K562 (cell line): ENCODE measurements around the gene ACBD4. TPM values are rescaled to one million over a fixed set of nuclear protein-coding genes. Genes with fewer than 3 reads are reported as not detected.

Experiments
- CBX2 ChIP-seq: fragments of 200-600 bp; sonication (generic); IDR thresholded peaks from one replicate; pipeline ENCODE4 v1.6.1; 2012; ENCODE audit warnings: mild to moderate bottlenecking, low read length, inconsistent platforms; ENCODE audit not compliant: insufficient read depth, poor library complexity, severe bottlenecking
- EWSR1 ChIP-seq: fragments of 450-650 bp; IDR thresholded peaks from 2 replicates; pipeline ENCODE4 v1.6.1; 2018; ENCODE audit warnings: borderline replicate concordance, mild to moderate bottlenecking, low read depth, moderate library complexity; ENCODE audit not compliant: partially characterized antibody
- NR1H2 ChIP-seq: sonication (generic); formaldehyde crosslinking; IDR thresholded peaks from 2 replicates; pipeline ENCODE4 v1.4.0; 2020; ENCODE audit warnings: mild to moderate bottlenecking, missing genetic modification reagents
- NR3C1 ChIP-seq: sonication (generic); formaldehyde crosslinking; IDR thresholded peaks from 2 replicates; pipeline ENCODE4 v1.8.1; 2022; ENCODE audit warnings: missing genetic modification reagents
- POLR2B ChIP-seq: fragments of 450-650 bp; IDR thresholded peaks from 2 replicates; pipeline ENCODE4 v1.6.1; 2018; ENCODE audit warnings: low read depth; ENCODE audit not compliant: partially characterized antibody
- PURB ChIP-seq: sonication (generic); formaldehyde crosslinking; IDR thresholded peaks from 2 replicates; pipeline ENCODE4 v1.9.0; 2021; ENCODE audit warnings: low read depth, mild to moderate bottlenecking, missing genetic modification reagents
- RBM14 ChIP-seq: fragments of 200-400 bp; formaldehyde crosslinking; IDR thresholded peaks from 2 replicates; pipeline ENCODE4 v1.6.1; 2018; ENCODE audit warnings: low read depth, mild to moderate bottlenecking, low read length, moderate library complexity, borderline replicate concordance; ENCODE audit not compliant: insufficient read depth
- SIX5 ChIP-seq, 2 experiments: IDR thresholded peaks; 2 replicates each; pipeline ENCODE4 v1.6.1; 2011; ENCODE audit warnings: low read length in 2 of 2, borderline replicate concordance in 1 of 2, low read depth in 1 of 2, mild to moderate bottlenecking in 1 of 2, moderate library complexity in 1 of 2; ENCODE audit not compliant: insufficient read depth in 1 of 2
- SMARCB1 ChIP-seq: IDR thresholded peaks from 2 replicates; pipeline ENCODE4 v1.6.1; 2011; ENCODE audit warnings: improper control_type of control experiment, low read depth; ENCODE audit not compliant: insufficient read length
- XRCC3 ChIP-seq: fragments of 450-650 bp; IDR thresholded peaks from 2 replicates; pipeline ENCODE4 v1.6.1; 2017; ENCODE audit warnings: mild to moderate bottlenecking, moderate library complexity
- ZNF282 ChIP-seq: sonication (generic); formaldehyde crosslinking; IDR thresholded peaks from 2 replicates; pipeline ENCODE4 v1.8.1; 2023; ENCODE audit warnings: missing genetic modification reagents
- polyA plus RNA-seq, 8 experiments: library from polyadenylated mRNA; depleted of rRNA in 4 of 8; stranded (reverse) in 5 of 8; unstranded in 3 of 8; fragments of >200 nt; fragmentation: Nextera tagmentation in 2 of 8; fragmentation: Illumina TruSeq in 1 of 8; extraction: Ambion mirVana in 2 of 8; extraction: Trizol in 1 of 8; gene quantifications; 2 replicates each; pipeline versions ENCODE4 v1.2.1 to v1.2.3, GENCODE V29; 2011 to 2014; ENCODE audit warnings: inconsistent platforms in 1 of 8, missing spikeins in 1 of 8
- total RNA-seq, 7 experiments: library from RNA; depleted of rRNA in 6 of 7; stranded (reverse); fragments of >200 nt in 6 of 7; fragmentation: Illumina TruSeq in 2 of 7; extraction: Trizol in 2 of 7; gene quantifications; 2 replicates each; pipeline versions ENCODE4 v1.2.1 to v1.2.3, GENCODE V29; 2011 to 2021; ENCODE audit warnings: low replicate concordance in 1 of 7
- TF ChIP-seq, protein P1 (sequence below): fragments of 200-400 bp; formaldehyde crosslinking; IDR thresholded peaks from 2 replicates; pipeline ENCODE4 v1.6.1; 2017; ENCODE audit warnings: mild to moderate bottlenecking, low read depth, low read length, moderate library complexity
- TF ChIP-seq, protein P2 (sequence below): sonication (generic); formaldehyde crosslinking; IDR thresholded peaks from 2 replicates; pipeline ENCODE4 v1.8.0; 2022; ENCODE audit warnings: mild to moderate bottlenecking, missing genetic modification reagents
- TF ChIP-seq, protein P3 (sequence below): sonication (generic); formaldehyde crosslinking; IDR thresholded peaks from 2 replicates; pipeline ENCODE4 v1.8.1; 2023; ENCODE audit warnings: mild to moderate bottlenecking, missing genetic modification reagents
- TF ChIP-seq, protein P4 (sequence below): sonication (generic); formaldehyde crosslinking; IDR thresholded peaks from 2 replicates; pipeline ENCODE4 v1.8.0; 2022; ENCODE audit warnings: missing genetic modification reagents, mild to moderate bottlenecking, borderline replicate concordance
- TF ChIP-seq, protein P5 (sequence below): fragments of 450-650 bp; formaldehyde crosslinking; IDR thresholded peaks from 2 replicates; pipeline ENCODE4 v1.4.0; 2020; ENCODE audit warnings: mild to moderate bottlenecking, moderate library complexity

ACBD4 gene
- total and polyA plus RNA-seq, 9 of the 15 experiments (the other 6 are each of a cell fraction or from before 2014, with no cell fraction given): 0.14 to 6.9 (median 4.6) TPM

DNA sequence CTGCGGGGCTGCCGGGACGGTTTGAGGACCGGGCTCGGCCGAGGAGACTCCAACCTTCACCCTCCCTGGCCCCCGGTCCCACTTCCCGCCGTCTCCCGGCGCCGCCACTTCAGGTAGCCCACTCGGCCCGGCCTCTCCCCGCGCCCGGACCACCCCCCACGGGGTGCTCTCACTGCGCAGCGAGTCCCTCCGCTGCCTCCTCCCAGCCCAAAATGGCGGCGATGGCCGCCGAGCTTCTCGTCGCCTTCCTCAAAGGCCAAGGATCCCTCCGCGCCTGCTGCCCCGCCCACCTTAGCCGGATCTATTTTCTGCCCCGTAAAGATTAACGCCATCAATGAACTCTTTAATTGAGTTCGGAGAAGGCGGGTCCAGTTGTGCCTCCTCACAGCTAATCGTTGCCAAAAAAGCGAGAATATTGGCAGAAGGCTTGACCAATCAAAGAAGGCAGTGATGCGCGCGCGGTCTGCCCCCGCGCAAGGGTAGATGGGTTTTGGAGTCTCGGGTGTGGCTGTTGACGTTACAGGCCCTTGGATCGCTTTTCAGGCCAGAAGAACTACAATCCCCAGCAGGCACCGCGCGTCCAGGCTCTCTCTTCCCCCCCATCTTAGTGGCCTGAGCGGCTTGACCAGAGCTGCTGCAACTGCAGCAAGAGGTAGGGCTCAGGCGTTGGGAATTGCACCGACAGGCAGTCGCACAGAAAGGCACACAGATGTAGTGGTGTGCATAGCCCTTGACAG, 26.0 kb downstream of the ACBD4 start, which contains the start of gene HEXIM2 (continued):
- TF ChIP-seq, protein P1, sequence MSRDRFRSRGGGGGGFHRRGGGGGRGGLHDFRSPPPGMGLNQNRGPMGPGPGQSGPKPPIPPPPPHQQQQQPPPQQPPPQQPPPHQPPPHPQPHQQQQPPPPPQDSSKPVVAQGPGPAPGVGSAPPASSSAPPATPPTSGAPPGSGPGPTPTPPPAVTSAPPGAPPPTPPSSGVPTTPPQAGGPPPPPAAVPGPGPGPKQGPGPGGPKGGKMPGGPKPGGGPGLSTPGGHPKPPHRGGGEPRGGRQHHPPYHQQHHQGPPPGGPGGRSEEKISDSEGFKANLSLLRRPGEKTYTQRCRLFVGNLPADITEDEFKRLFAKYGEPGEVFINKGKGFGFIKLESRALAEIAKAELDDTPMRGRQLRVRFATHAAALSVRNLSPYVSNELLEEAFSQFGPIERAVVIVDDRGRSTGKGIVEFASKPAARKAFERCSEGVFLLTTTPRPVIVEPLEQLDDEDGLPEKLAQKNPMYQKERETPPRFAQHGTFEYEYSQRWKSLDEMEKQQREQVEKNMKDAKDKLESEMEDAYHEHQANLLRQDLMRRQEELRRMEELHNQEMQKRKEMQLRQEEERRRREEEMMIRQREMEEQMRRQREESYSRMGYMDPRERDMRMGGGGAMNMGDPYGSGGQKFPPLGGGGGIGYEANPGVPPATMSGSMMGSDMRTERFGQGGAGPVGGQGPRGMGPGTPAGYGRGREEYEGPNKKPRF: no peak
- TF ChIP-seq RBM14 (no peak; the same call in 1 of the 2 replicates), ZNF282 (CRISPR knock-in tag) (no peak), NR1H2 (CRISPR knock-in tag) (no peak), XRCC3 (no peak), PURB (CRISPR knock-in tag) (no peak), CBX2 (no peak), SIX5 (IDR thresholded peaks at IDR 0.05; ENCODE audit: borderline replicate concordance in 1 of 2, insufficient read depth in 1 of 2, low read depth in 1 of 2, low read length in 2 of 2) (peak; percentile 76 to 77; a peak in 3 of 4 replicates), NR3C1 (CRISPR knock-in tag) (no peak), EWSR1 (no peak), SMARCB1 (no peak), POLR2B (peak; percentile 90)
- TF ChIP-seq, protein P2, sequence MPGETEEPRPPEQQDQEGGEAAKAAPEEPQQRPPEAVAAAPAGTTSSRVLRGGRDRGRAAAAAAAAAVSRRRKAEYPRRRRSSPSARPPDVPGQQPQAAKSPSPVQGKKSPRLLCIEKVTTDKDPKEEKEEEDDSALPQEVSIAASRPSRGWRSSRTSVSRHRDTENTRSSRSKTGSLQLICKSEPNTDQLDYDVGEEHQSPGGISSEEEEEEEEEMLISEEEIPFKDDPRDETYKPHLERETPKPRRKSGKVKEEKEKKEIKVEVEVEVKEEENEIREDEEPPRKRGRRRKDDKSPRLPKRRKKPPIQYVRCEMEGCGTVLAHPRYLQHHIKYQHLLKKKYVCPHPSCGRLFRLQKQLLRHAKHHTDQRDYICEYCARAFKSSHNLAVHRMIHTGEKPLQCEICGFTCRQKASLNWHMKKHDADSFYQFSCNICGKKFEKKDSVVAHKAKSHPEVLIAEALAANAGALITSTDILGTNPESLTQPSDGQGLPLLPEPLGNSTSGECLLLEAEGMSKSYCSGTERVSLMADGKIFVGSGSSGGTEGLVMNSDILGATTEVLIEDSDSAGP (CRISPR knock-in tag): no peak
- TF ChIP-seq, protein P3, sequence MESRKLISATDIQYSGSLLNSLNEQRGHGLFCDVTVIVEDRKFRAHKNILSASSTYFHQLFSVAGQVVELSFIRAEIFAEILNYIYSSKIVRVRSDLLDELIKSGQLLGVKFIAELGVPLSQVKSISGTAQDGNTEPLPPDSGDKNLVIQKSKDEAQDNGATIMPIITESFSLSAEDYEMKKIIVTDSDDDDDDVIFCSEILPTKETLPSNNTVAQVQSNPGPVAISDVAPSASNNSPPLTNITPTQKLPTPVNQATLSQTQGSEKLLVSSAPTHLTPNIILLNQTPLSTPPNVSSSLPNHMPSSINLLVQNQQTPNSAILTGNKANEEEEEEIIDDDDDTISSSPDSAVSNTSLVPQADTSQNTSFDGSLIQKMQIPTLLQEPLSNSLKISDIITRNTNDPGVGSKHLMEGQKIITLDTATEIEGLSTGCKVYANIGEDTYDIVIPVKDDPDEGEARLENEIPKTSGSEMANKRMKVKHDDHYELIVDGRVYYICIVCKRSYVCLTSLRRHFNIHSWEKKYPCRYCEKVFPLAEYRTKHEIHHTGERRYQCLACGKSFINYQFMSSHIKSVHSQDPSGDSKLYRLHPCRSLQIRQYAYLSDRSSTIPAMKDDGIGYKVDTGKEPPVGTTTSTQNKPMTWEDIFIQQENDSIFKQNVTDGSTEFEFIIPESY: peak; percentile 41
- TF ChIP-seq, protein P4, sequence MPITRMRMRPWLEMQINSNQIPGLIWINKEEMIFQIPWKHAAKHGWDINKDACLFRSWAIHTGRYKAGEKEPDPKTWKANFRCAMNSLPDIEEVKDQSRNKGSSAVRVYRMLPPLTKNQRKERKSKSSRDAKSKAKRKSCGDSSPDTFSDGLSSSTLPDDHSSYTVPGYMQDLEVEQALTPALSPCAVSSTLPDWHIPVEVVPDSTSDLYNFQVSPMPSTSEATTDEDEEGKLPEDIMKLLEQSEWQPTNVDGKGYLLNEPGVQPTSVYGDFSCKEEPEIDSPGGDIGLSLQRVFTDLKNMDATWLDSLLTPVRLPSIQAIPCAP (CRISPR knock-in tag): no peak; the same call in 1 of the 2 replicates
- TF ChIP-seq, protein P5, sequence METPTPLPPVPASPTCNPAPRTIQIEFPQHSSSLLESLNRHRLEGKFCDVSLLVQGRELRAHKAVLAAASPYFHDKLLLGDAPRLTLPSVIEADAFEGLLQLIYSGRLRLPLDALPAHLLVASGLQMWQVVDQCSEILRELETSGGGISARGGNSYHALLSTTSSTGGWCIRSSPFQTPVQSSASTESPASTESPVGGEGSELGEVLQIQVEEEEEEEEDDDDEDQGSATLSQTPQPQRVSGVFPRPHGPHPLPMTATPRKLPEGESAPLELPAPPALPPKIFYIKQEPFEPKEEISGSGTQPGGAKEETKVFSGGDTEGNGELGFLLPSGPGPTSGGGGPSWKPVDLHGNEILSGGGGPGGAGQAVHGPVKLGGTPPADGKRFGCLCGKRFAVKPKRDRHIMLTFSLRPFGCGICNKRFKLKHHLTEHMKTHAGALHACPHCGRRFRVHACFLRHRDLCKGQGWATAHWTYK (CRISPR knock-in tag): no peak
